ENCODE results near the gene VPS9D1. TPM values are rescaled to one million over a fixed set of nuclear protein-coding genes. Genes with fewer than 3 reads are reported as not detected.

Gene VPS9D1
- total and polyA plus RNA-seq, 2 experiments from 2014 or later = 4.8 to 19.5 TPM

GRCh38 chr16:89697616-89698331 is 22.9 kb downstream of the VPS9D1 start:
- in situ Hi-C loops (cut with MboI) = no loop called here
- H3K27ac ChIP-seq = no peak overlapping the region

GRCh38 chr16:89697161-89697615 is 23.5 kb downstream of the VPS9D1 start:
- in situ Hi-C loops (cut with MboI) = no loop called here
- Histone ChIP-seq H3K9me3 (ENCODE audit: low read depth) (no peaks in the 10 kb centered on the region), H3K36me3 (ENCODE audit: low read depth) (peaks cover 3% of the 10 kb centered on the region; the same call in 1 of the 2 replicates), H2AFZ (no peak overlapping the region), H3K9ac (no peak overlapping the region), H3K27ac (no peak overlapping the region), H3K4me3 (no peak overlapping the region), H3K4me2 (ENCODE audit: unreplicated experiment) (no peak overlapping the region), H3F3A (ENCODE audit: insufficient read depth) (0 out of 2 replicates have a peak, but pooled peaks cover 4% of the 10 kb centered on the region), H3K79me2 (ENCODE audit: insufficient read depth) (no peaks in the 10 kb centered on the region), H3K9me2 (ENCODE audit: insufficient read depth) (no peaks in the 10 kb centered on the region), H3K27me3 (replicated peaks; ENCODE audit: insufficient read depth) (no peaks in the 10 kb centered on the region), H4K20me1 (ENCODE audit: insufficient read depth) (no peaks in the 10 kb centered on the region), H3K4me1 (ENCODE audit: insufficient read depth) (peaks cover 6% of the 10 kb centered on the region)
- TF ChIP-seq EZH2 (IDR thresholded peaks at IDR 0.05; ENCODE audit: insufficient read depth, poor library complexity, severe bottlenecking) (no peak), EZH2phosphoT487 (IDR thresholded peaks at IDR 0.05; ENCODE audit: insufficient read depth, low read depth) (no peak)
- 89 to 92% methylated on average over 16 to 19 of the region's 19 CpGs for WGBS, 2 experiments (ENCODE audit: low coverage in 1 of 2, low lambda C conversion rate in 2 of 2, missing lambda C conversion rate in 2 of 2)
- DNase-seq = no peak

More at GRCh38 chr16:89697616-89698331, 22.9 kb downstream of the VPS9D1 start:
- peaks cover 6% of the 10 kb centered on the region for H3K4me1 ChIP-seq (ENCODE audit: insufficient read depth)
- no peak overlapping the region for H3K4me3 ChIP-seq
- no peak overlapping the region for H2AFZ ChIP-seq
- no peaks in the 10 kb centered on the region for H4K20me1 ChIP-seq (ENCODE audit: insufficient read depth)
- no peaks in the 10 kb centered on the region for H3K27me3 ChIP-seq (replicated peaks; ENCODE audit: insufficient read depth)
- H3K9me2 ChIP-seq (ENCODE audit: insufficient read depth) = no peaks in the 10 kb centered on the region
- TF ChIP-seq EZH2phosphoT487 (IDR thresholded peaks at IDR 0.05; ENCODE audit: insufficient read depth, low read depth) (no peak), EZH2 (IDR thresholded peaks at IDR 0.05; ENCODE audit: insufficient read depth, poor library complexity, severe bottlenecking) (no peak)
- H3K4me2 ChIP-seq (ENCODE audit: unreplicated experiment) = no peak overlapping the region
- H3K79me2 ChIP-seq (ENCODE audit: insufficient read depth) = no peaks in the 10 kb centered on the region
- no peak for DNase-seq
- H3K9ac ChIP-seq = no peak overlapping the region
- whole genome bisulfite sequencing, 2 experiments (ENCODE audit: low coverage in 1 of 2, low lambda C conversion rate in 2 of 2, missing lambda C conversion rate in 2 of 2) = 89 to 91% methylated on average over 21 to 29 of the region's 32 CpGs
- H3F3A ChIP-seq (ENCODE audit: insufficient read depth) = 0 out of 2 replicates have a peak, but pooled peaks cover 4% of the 10 kb centered on the region
- H3K36me3 ChIP-seq (ENCODE audit: low read depth) = no peaks in the 10 kb centered on the region; the same call in 1 of the 2 replicates
- H3K9me3 ChIP-seq (ENCODE audit: low read depth) = no peaks in the 10 kb centered on the region

GRCh38 chr16:89696670-89697128 is 24.0 kb downstream of the VPS9D1 start:
- in situ Hi-C loops (cut with MboI) = no loop called here

GRCh38 chr16:89695875-89696669 is 24.6 kb downstream of the VPS9D1 start:
- Histone ChIP-seq H3K9me3 (ENCODE audit: low read depth) (no peaks in the 10 kb centered on the region), H3K4me1 (ENCODE audit: insufficient read depth) (peaks cover 6% of the 10 kb centered on the region), H3K27me3 (replicated peaks; ENCODE audit: insufficient read depth) (no peaks in the 10 kb centered on the region), H3K36me3 (ENCODE audit: low read depth) (peaks cover 3% of the 10 kb centered on the region; the same call in 1 of the 2 replicates), H3K27ac (no peak overlapping the region), H3K9ac (no peak overlapping the region), H3K9me2 (ENCODE audit: insufficient read depth) (no peaks in the 10 kb centered on the region), H2AFZ (no peak overlapping the region), H3K4me3 (no peak overlapping the region), H3K79me2 (ENCODE audit: insufficient read depth) (no peaks in the 10 kb centered on the region), H3K4me2 (ENCODE audit: unreplicated experiment) (no peak overlapping the region), H4K20me1 (ENCODE audit: insufficient read depth) (no peaks in the 10 kb centered on the region), H3F3A (ENCODE audit: insufficient read depth) (0 out of 2 replicates have a peak, but pooled peaks cover 4% of the 10 kb centered on the region)
- no peak for DNase-seq
- TF ChIP-seq EZH2phosphoT487 (IDR thresholded peaks at IDR 0.05; ENCODE audit: insufficient read depth, low read depth) = no peak
- TF ChIP-seq EZH2 (IDR thresholded peaks at IDR 0.05; ENCODE audit: insufficient read depth, poor library complexity, severe bottlenecking) = no peak
- in situ Hi-C loops (cut with MboI) = no loop called here
- whole genome bisulfite sequencing, 2 experiments (ENCODE audit: low coverage in 1 of 2, low lambda C conversion rate in 2 of 2, missing lambda C conversion rate in 2 of 2) = 86% methylated on average over 21 to 25 of the region's 25 CpGs

More at GRCh38 chr16:89696670-89697128, 24.0 kb downstream of the VPS9D1 start:
- no peak overlapping the region for H2AFZ ChIP-seq
- no peak overlapping the region for H3K4me3 ChIP-seq
- DNase-seq = no peak
- H3K4me2 ChIP-seq (ENCODE audit: unreplicated experiment) = no peak overlapping the region
- H3K9me2 ChIP-seq (ENCODE audit: insufficient read depth) = no peaks in the 10 kb centered on the region
- TF ChIP-seq EZH2 (IDR thresholded peaks at IDR 0.05; ENCODE audit: insufficient read depth, poor library complexity, severe bottlenecking) (no peak), EZH2phosphoT487 (IDR thresholded peaks at IDR 0.05; ENCODE audit: insufficient read depth, low read depth) (no peak)
- peaks cover 6% of the 10 kb centered on the region for H3K4me1 ChIP-seq (ENCODE audit: insufficient read depth)
- H3K36me3 ChIP-seq (ENCODE audit: low read depth) = peaks cover 3% of the 10 kb centered on the region; the same call in 1 of the 2 replicates
- no peaks in the 10 kb centered on the region for H3K27me3 ChIP-seq (replicated peaks; ENCODE audit: insufficient read depth)
- no peaks in the 10 kb centered on the region for H3K9me3 ChIP-seq (ENCODE audit: low read depth)
- H3K79me2 ChIP-seq (ENCODE audit: insufficient read depth) = no peaks in the 10 kb centered on the region
- WGBS, 2 experiments (ENCODE audit: low coverage in 1 of 2, low lambda C conversion rate in 2 of 2, missing lambda C conversion rate in 2 of 2) = 83 to 87% methylated on average over 16 of the region's 18 CpGs
- H3K9ac ChIP-seq = no peak overlapping the region
- no peaks in the 10 kb centered on the region for H4K20me1 ChIP-seq (ENCODE audit: insufficient read depth)
- H3K27ac ChIP-seq = no peak overlapping the region
- 0 out of 2 replicates have a peak, but pooled peaks cover 4% of the 10 kb centered on the region for H3F3A ChIP-seq (ENCODE audit: insufficient read depth)
